ENCODE data around the gene MED20.

Gene MED20

DNA sequence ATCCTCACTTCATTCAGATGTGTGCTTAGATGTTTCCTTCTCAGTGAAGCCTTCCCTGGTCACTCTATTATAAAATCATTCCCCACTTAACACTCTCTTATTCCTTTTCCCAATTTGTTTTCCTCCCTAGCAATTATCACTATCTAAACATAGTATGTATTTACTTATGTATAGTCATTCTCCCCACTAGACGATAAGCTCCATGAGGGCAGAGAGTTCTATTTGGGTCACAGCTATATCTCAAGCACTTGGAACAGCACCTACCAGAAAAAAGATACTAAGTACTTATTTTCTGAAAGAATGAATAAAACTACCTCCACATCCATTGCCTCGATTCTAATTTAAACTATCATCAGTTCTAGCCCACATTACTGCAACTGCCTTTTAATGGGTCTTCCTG lies 62.2 kb downstream of the MED20 start:
- no peak for DNase-seq (ENCODE audit: low spot score)
- no peak for FAIRE-seq
